Kidney (tissue), 14 donors: Measurements from ENCODE around the gene OPTN. TPM values are rescaled to one million over a fixed set of nuclear protein-coding genes. Genes with fewer than 3 reads are reported as not detected.

ENCODE experiments used
- DNase-seq, 5 donors: peaks; one replicate each; pipeline ENCODE4 v3.0.0-alpha.2; 2013 to 2020
- FAIRE-seq: peaks from 2 replicates; lab custom pipeline; 2012; peaks lifted over from hg19 to GRCh38; lab: Jason Lieb, UNC
- H3K27ac ChIP-seq, 2 donors: one replicate each; pipeline ENCODE4 v1.7.0; 2013; ENCODE audit warnings: low read depth in 2 of 2, low read length in 2 of 2, inconsistent platforms in 1 of 2
- H3K27me3 ChIP-seq: one replicate; pipeline ENCODE4 v1.7.1; 2013; ENCODE audit warnings: low read length, inconsistent platforms; ENCODE audit not compliant: control insufficient read depth, insufficient read depth
- H3K36me3 ChIP-seq, 3 donors: one replicate each; pipeline versions ENCODE4 v1.7.0 to v1.7.1; 2013; ENCODE audit warnings: low read length in 3 of 3, control low read depth in 1 of 3, inconsistent platforms in 1 of 3; ENCODE audit not compliant: insufficient read depth in 3 of 3, control insufficient read depth in 2 of 3
- H3K4me1 ChIP-seq, 3 donors: one replicate each; pipeline versions ENCODE4 v1.7.0 to v1.7.1; 2013; ENCODE audit warnings: low read length in 3 of 3, inconsistent platforms in 1 of 3, low read depth in 1 of 3; ENCODE audit not compliant: control insufficient read depth in 2 of 3, insufficient read depth in 2 of 3
- H3K4me3 ChIP-seq, 3 donors: one replicate each; pipeline versions ENCODE4 v1.7.0 to v1.8.1; 2013; ENCODE audit warnings: low read length in 3 of 3, control low read depth in 1 of 3, inconsistent platforms in 1 of 3
- H3K9ac ChIP-seq, 3 donors: one replicate each; pipeline versions ENCODE4 v1.7.0 to v1.7.1; 2013; ENCODE audit warnings: low read length in 3 of 3, control low read depth in 1 of 3, inconsistent platforms in 1 of 3
- H3K9me3 ChIP-seq, 3 donors: one replicate each; pipeline versions ENCODE4 v1.7.0 to v1.7.1; 2013; ENCODE audit warnings: low read length in 3 of 3, control low read depth in 1 of 3, inconsistent platforms in 1 of 3; ENCODE audit not compliant: control insufficient read depth in 2 of 3, insufficient read depth in 1 of 3
- CTCF ChIP-seq: IDR thresholded peaks from 3 replicates; pipeline ENCODE4 v1.5.1; 2012; ENCODE audit warnings: mild to moderate bottlenecking, moderate library complexity, borderline replicate concordance; ENCODE audit not compliant: insufficient read depth; ENCODE audit errors: extremely low read depth
- intact Hi-C: fragments of 100-400 bp; cut with DNase I; formaldehyde crosslinking; loops from one replicate; pipeline ENCODE4 v1.11.1; 2022
- polyA plus RNA-seq: library from polyadenylated mRNA; stranded (reverse); fragments of 350-450 nt; fragmentation: Illumina TruSeq; extraction: RNeasy Lipid Tissue Mini Kit (QIAGEN cat#74804); gene quantifications from one replicate; pipeline ENCODE4 v1.2.3, GENCODE V29; 2014; ENCODE audit warnings: low read depth, low replicate concordance; ENCODE audit not compliant: insufficient read depth
- total RNA-seq: library from RNA; stranded (reverse); fragmentation: NEBNext Ultra II Directional; extraction: Animal tissue kit (Norgen Biotek cat#: 25700); gene quantifications from one replicate; pipeline ENCODE4 v1.2.1, GENCODE V29; 2021
- donor health status: control.
- donor health status: control.
- donor health status: control.
- donor health status: control.
- donor health status: control.
- donor health status: DM: yes; HTN: yes; CAD: no.
- donor health status: Normal renal cell carcinoma (clear cell type).

Gene OPTN
- total and polyA plus RNA-seq, 2 donors from 2014 or later = 55.0 to 76.9 TPM

- TF ChIP-seq CTCF = no peak
- Histone ChIP-seq H3K36me3 (peaks cover 0 to 20% (median 7%) of the 10 kb centered on the region in 3 donors), H3K9ac (no peak overlapping the region), H3K27ac (no peak overlapping the region), H3K9me3 (peaks cover 0 to 3% (median 0%) of the 10 kb centered on the region in 3 donors), H3K4me3 (no peak overlapping the region), H3K27me3 (no peaks in the 10 kb centered on the region), H3K4me1 (no peaks in the 10 kb centered on the region)
- DNase-seq (peak in 1 of 5 donors; percentile 34), FAIRE-seq (no peak)
- intact Hi-C loops = no loop called here
These were observed 43.8 kb downstream of the OPTN start for GRCh38 chr10:13143766-13144165.

GRCh38 chr10:13144814-13145213, 44.9 kb downstream of the OPTN start:
- H3K27me3 ChIP-seq = no peaks in the 10 kb centered on the region
- H3K4me1 ChIP-seq = no peaks in the 10 kb centered on the region
- H3K27ac ChIP-seq = no peak overlapping the region
- H3K9ac ChIP-seq = no peak overlapping the region
- DNase-seq = no peak
- intact Hi-C loops = no loop called here
- no peak for TF ChIP-seq CTCF
- H3K36me3 ChIP-seq = peaks cover 0 to 18% (median 7%) of the 10 kb centered on the region in 3 donors
- FAIRE-seq = no peak
- no peak overlapping the region for H3K4me3 ChIP-seq
- peaks cover 0 to 3% (median 0%) of the 10 kb centered on the region in 3 donors for H3K9me3 ChIP-seq

GRCh38 chr10:13146379-13146778, 46.4 kb downstream of the OPTN start:
- no peak overlapping the region for H3K9ac ChIP-seq
- H3K4me1 ChIP-seq = no peaks in the 10 kb centered on the region
- DNase-seq (no peak), FAIRE-seq (no peak)
- no peak overlapping the region for H3K4me3 ChIP-seq
- intact Hi-C loops = no loop called here
- no peak overlapping the region for H3K27ac ChIP-seq
- H3K9me3 ChIP-seq = peaks cover 0 to 3% (median 0%) of the 10 kb centered on the region in 3 donors
- no peaks in the 10 kb centered on the region for H3K27me3 ChIP-seq
- H3K36me3 ChIP-seq = peaks cover 0 to 12% (median 3%) of the 10 kb centered on the region in 3 donors
- TF ChIP-seq CTCF = no peak

- no peak for FAIRE-seq
- no peaks in the 10 kb centered on the region for H3K27me3 ChIP-seq
These were observed 47.2 kb downstream of the OPTN start for GRCh38 chr10:13147161-13147560.

More at GRCh38 chr10:13147161-13147560, 47.2 kb downstream of the OPTN start:
- Histone ChIP-seq H3K9me3 (peaks cover 0 to 3% (median 0%) of the 10 kb centered on the region in 3 donors), H3K9ac (no peak overlapping the region), H3K36me3 (peaks cover 0 to 12% (median 3%) of the 10 kb centered on the region in 3 donors), H3K4me1 (no peaks in the 10 kb centered on the region), H3K4me3 (no peak overlapping the region), H3K27ac (no peak overlapping the region)
- intact Hi-C loops = no loop called here
- no peak for TF ChIP-seq CTCF
- no peak for DNase-seq
